Measurements from ENCODE around the gene TMEM127. TPM values are rescaled to one million over a fixed set of nuclear protein-coding genes. Genes with fewer than 3 reads are reported as not detected.

TMEM127 gene
- total RNA-seq, 4 donors from 2014 or later = 27.1 to 35.4 (median 30.7) TPM

DNA sequence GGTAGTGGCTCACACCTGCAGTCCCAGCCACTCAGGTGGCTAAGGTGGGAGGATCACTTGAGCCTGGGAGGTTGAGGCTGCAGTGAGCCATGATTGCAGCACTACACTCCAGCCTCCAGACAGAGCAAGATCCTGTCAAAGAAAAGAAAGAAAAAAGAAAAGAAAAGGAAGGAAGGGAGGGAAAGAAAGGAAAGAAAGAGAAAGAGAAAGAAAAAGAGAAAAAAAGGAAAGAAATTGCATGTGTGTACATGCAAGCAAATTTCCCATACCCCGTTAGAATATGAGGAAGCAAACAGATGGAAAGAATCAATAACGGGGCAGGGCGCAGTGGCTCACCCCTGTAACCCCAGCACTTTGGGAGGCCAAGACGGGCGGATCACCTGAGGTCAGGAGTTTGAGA, 17.9 kb downstream of the TMEM127 start:
- Histone ChIP-seq H3K27ac (no peak overlapping the region), H3K4me3 (no peak overlapping the region), H3K9me3 (no peaks in the 10 kb centered on the region), H3K36me3 (peaks cover 0 to 14% (median 4%) of the 10 kb centered on the region in 3 donors), H3K4me1 (peaks cover 0 to 55% (median 11%) of the 10 kb centered on the region in 4 donors), H3K27me3 (no peaks in the 10 kb centered on the region)
- no peak for DNase-seq (ENCODE audit: low spot score in 2 of 2)
- 73 to 78% methylated on average over 5 of the region's 5 CpGs for WGBS, 2 donors
- TF ChIP-seq CTCF (IDR thresholded peaks at IDR 0.05) = no peak
- TF ChIP-seq EP300 (IDR thresholded peaks at IDR 0.05) = no peak
- no peak for TF ChIP-seq POLR2A (IDR thresholded peaks at IDR 0.05)

DNA sequence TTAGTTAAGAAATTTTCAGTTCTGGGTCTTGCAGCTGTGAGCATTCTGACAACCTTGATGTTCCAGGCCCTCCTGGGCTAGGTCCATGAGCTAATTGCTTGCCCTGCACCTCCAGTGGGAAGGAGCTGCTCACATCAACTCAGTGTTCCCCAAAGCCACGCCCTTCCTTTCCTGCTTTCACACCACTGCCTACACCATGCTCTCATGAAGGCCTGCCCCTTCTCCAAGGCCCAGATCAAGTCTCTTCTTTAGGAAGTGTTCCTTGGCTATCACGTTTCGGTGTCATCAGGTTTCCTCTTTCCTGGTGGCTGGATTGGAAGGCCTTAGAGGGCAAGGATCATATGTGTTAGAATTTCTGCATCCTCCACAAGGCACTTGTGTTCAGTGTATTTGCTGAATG, 18.8 kb downstream of the TMEM127 start:
- Histone ChIP-seq H3K27ac (no peak overlapping the region), H3K27me3 (no peaks in the 10 kb centered on the region), H3K36me3 (peaks cover 0 to 5% (median 0%) of the 10 kb centered on the region in 3 donors), H3K4me1 (peaks cover 0 to 61% (median 11%) of the 10 kb centered on the region in 4 donors), H3K9me3 (no peaks in the 10 kb centered on the region), H3K4me3 (no peak overlapping the region)
- DNase-seq (ENCODE audit: low spot score in 2 of 2) = no peak
- no peak for TF ChIP-seq POLR2A (IDR thresholded peaks at IDR 0.05)
- 73 to 76% methylated on average over 3 of the region's 3 CpGs for WGBS, 2 donors

DNA sequence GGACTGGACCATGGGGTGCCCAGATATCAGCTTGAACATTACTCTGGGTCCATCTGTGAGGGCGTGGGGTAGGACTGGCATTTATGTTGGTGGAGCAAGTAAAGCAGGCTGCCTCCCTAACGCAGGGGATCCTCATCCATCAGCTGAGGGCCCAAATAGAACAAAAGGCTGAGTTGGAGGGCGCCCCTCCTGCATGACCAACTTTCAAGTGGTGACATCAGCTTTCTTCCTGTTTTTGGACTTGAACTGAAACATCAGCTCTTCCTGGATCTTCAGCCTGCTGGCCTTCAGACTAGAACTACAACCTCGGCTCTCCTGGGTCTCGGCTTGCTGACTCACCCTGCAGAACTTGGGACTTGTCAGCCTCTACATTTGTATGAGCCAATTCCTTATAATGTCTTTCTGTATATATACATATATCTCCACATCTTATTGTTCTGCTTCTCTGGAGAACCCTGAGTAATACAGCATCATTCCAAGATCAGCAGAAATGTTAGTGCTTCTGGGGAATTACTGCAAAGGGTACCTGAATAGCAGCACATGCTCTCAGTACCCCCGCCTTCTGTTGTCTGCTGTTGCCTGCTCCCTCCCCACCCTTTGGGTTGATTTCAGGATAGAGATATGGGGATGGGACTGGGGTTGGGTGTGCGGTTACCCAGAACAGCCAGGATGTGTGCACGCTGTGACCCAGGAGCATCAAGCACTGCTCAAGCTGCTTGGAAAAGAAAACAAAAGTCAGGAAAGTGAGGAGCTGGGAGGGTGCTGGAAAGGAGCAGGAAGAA, 20.0 kb downstream of the TMEM127 start:
- H3K4me3 ChIP-seq = no peak overlapping the region

DNA sequence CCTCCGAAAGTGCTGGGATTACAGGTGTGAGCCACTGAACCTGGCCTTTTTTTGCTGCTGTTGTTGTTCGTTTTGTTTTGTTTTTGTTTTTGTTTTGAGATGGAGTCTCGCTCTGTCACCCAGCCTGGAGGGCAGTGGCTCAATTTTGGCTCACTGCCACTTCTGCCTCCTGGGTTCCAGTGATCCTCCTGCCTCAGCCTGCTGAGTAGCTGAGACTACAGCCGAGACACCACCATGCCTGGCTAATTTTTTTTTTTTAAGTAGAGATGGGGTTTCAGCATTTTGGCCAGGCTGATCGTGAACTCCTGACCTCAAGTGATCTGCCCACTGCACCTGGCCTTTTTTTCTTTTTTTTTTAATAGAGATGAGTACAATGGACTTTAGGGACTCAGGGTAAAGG, 22.0 kb downstream of the TMEM127 start:
- no peak overlapping the region for H3K4me3 ChIP-seq
- no peaks in the 10 kb centered on the region for H3K9me3 ChIP-seq
- no peak overlapping the region for H3K27ac ChIP-seq
- peaks cover 0 to 14% (median 0%) of the 10 kb centered on the region in 3 donors for H3K36me3 ChIP-seq
- WGBS, 2 donors = 86 to 91% methylated on average over 5 of the region's 5 CpGs
- TF ChIP-seq CTCF (IDR thresholded peaks at IDR 0.05) (no peak), POLR2A (IDR thresholded peaks at IDR 0.05) (no peak), EP300 (IDR thresholded peaks at IDR 0.05) (no peak)
- peaks cover 0 to 42% (median 5%) of the 10 kb centered on the region in 4 donors for H3K4me1 ChIP-seq
- DNase-seq (ENCODE audit: low spot score in 2 of 2) = no peak
- H3K27me3 ChIP-seq = no peaks in the 10 kb centered on the region

More for the DNA sequence above, 20.0 kb downstream of the TMEM127 start:
- no peaks in the 10 kb centered on the region for H3K9me3 ChIP-seq
- WGBS, 2 donors = 69 to 79% methylated on average over 8 of the region's 8 CpGs
- peaks cover 0 to 61% (median 12%) of the 10 kb centered on the region in 4 donors for H3K4me1 ChIP-seq
- H3K27me3 ChIP-seq = no peaks in the 10 kb centered on the region
- no peaks in the 10 kb centered on the region for H3K36me3 ChIP-seq
- peak overlapping the region in 2 of 4 donors; percentile 46 to 64 for H3K27ac ChIP-seq
- TF ChIP-seq POLR2A (IDR thresholded peaks at IDR 0.05) (no peak), CTCF (IDR thresholded peaks at IDR 0.05) (no peak), EP300 (IDR thresholded peaks at IDR 0.05) (no peak)
- no peak for DNase-seq (ENCODE audit: low spot score in 2 of 2)

DNA sequence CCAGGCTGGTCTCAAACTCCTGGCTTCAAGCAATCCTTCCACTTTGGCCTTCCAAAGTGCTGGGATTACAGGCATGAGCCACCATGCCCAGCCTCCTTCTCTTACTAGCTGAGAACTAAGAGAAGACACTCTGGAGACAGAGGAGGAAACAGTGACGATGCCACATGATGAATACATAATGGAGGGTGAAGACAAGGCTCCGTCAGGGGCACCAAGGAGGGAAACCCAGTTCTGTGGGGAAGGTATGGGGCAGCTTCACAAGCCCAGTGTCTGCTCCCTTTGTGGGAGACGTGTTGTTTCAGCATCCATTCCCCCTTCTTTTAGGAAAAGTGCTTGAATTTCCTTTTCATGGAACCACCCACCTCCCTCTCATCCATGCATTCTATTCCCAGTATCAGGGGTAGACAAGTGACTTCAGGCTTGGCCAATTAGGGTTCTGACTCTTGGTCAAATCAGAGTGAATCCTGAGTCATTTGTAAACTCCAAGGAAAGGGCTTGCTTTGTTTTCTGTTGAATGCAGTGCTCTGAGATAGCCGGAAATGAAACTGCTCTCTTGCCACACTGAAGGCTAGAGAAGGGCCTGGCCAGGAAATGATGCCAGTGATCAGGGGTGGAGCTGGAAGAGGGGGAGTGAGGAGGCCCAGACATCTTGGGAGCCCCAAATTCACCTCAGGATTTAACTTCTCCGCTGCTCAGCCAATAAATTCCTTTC, 23.7 kb downstream of the TMEM127 start:
- Histone ChIP-seq H3K27me3 (no peaks in the 10 kb centered on the region), H3K4me3 (no peak overlapping the region), H3K9me3 (no peaks in the 10 kb centered on the region), H3K27ac (peak overlapping the region; percentile 51 to 95 (median 80)), H3K36me3 (peaks cover 0 to 14% (median 0%) of the 10 kb centered on the region in 3 donors), H3K4me1 (peaks cover 0 to 32% (median 5%) of the 10 kb centered on the region in 4 donors)
- peak in 1 of 2 donors; percentile 40 for DNase-seq (ENCODE audit: low spot score in 2 of 2)
- TF ChIP-seq POLR2A (IDR thresholded peaks at IDR 0.05) (no peak), EP300 (IDR thresholded peaks at IDR 0.05) (peak; percentile 23 to 71), CTCF (IDR thresholded peaks at IDR 0.05) (no peak)
- 48 to 56% methylated on average over 5 of the region's 5 CpGs for WGBS, 2 donors
